ENCODE measurements around the gene CFAP92.

DNA sequence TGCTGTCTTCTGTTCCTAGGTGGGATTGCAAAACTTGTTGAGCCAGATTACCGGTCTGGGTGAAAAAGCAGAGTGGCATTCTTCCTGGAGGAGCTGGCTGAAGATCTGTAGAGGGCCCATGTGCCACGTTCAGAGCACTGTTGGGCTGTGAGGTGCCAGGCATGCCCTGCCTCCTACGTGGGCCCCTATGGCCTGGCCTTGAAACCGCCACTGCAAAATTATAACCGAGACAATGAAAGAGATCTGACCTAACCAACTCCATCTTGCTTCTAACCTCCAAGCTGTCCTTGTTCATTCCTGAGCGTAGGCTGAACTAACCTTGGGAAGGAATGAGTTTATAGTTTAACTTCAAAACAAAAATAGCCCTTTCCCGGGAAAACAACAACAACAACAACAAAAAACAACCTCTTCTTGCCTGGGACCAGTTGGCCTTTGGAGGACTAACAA, 115.8 kb downstream of the CFAP92 start:
- TF ChIP-seq, protein P1, sequence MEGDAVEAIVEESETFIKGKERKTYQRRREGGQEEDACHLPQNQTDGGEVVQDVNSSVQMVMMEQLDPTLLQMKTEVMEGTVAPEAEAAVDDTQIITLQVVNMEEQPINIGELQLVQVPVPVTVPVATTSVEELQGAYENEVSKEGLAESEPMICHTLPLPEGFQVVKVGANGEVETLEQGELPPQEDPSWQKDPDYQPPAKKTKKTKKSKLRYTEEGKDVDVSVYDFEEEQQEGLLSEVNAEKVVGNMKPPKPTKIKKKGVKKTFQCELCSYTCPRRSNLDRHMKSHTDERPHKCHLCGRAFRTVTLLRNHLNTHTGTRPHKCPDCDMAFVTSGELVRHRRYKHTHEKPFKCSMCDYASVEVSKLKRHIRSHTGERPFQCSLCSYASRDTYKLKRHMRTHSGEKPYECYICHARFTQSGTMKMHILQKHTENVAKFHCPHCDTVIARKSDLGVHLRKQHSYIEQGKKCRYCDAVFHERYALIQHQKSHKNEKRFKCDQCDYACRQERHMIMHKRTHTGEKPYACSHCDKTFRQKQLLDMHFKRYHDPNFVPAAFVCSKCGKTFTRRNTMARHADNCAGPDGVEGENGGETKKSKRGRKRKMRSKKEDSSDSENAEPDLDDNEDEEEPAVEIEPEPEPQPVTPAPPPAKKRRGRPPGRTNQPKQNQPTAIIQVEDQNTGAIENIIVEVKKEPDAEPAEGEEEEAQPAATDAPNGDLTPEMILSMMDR (IDR thresholded peaks at IDR 0.05; ENCODE audit: insufficient read depth, low read depth, low read length) = no peak
- no peak for TF ChIP-seq EZH2 (IDR thresholded peaks at IDR 0.05; ENCODE audit: insufficient read depth, low read length)
